Cardiac muscle cell (in vitro differentiated cells and primary cell): ENCODE measurements around the gene FAM20C. TPM values are rescaled to one million over a fixed set of nuclear protein-coding genes. Genes with fewer than 3 reads are reported as not detected.

Source experiments
- DNase-seq, 2 donors: peaks; one replicate each; pipeline versions ENCODE4 v3.0.0 to v3.0.0-alpha.2; 2010 to 2017; ENCODE audit warnings: low read depth in 1 of 2, low spot score in 1 of 2
- H3K27ac ChIP-seq: fragments of 200-600 bp; sonication (generic); 2 replicates; pipeline ENCODE4 v1.5.1; 2016
- H3K27me3 ChIP-seq: fragments of 200-600 bp; sonication (generic); 2 replicates; pipeline ENCODE4 v1.6.0; 2016; ENCODE audit warnings: control low read depth
- H3K36me3 ChIP-seq: fragments of 200-600 bp; sonication (generic); 2 replicates; pipeline ENCODE4 v1.5.1; 2016; ENCODE audit warnings: control low read depth
- H3K4me1 ChIP-seq: fragments of 200-600 bp; sonication (generic); 2 replicates; pipeline ENCODE4 v1.8.1; 2017; ENCODE audit warnings: low read depth, mild to moderate bottlenecking, mixed run types
- H3K4me3 ChIP-seq: fragments of 200-600 bp; sonication (generic); 2 replicates; pipeline ENCODE4 v1.5.1; 2016; ENCODE audit warnings: mild to moderate bottlenecking
- H3K9me3 ChIP-seq: fragments of 200-600 bp; sonication (generic); 2 replicates; pipeline ENCODE4 v1.5.1; 2017; ENCODE audit warnings: low read depth, mild to moderate bottlenecking, control low read depth
- CTCF ChIP-seq: IDR thresholded peaks from 2 replicates; pipeline ENCODE4 v1.5.1; 2012; ENCODE audit warnings: low read depth, mild to moderate bottlenecking, low read length
- polyA plus RNA-seq: library from polyadenylated mRNA; unstranded; fragments of >200 nt; fragmentation: Nextera tagmentation; extraction: Ambion mirVana; gene quantifications from 2 replicates; pipeline ENCODE4 v1.2.1, GENCODE V29; 2016
- total RNA-seq: library from RNA; depleted of rRNA; stranded (reverse); fragments of >200 nt; gene quantifications from 2 replicates; pipeline ENCODE4 v1.2.3, GENCODE V29; 2016

The FAM20C gene
- total and polyA plus RNA-seq, 2 experiments from 2014 or later = 4.9 to 15.7 TPM

- peak in 1 of 2 donors; percentile 47 for DNase-seq
- no peaks in the 10 kb centered on the region for H3K36me3 ChIP-seq
- TF ChIP-seq CTCF = no peak
- H3K4me3 ChIP-seq = no peak overlapping the region
- no peaks in the 10 kb centered on the region for H3K27me3 ChIP-seq
- H3K9me3 ChIP-seq = no peaks in the 10 kb centered on the region
- no peak overlapping the region for H3K27ac ChIP-seq
- H3K4me1 ChIP-seq = peaks cover 10% of the 10 kb centered on the region
Observed at GRCh38 chr7:166338-167060, 25.9 kb upstream of the FAM20C start.

GRCh38 chr7:167090-167855 lies 25.1 kb upstream of the FAM20C start:
- no peak for TF ChIP-seq CTCF
- Histone ChIP-seq H3K27me3 (no peaks in the 10 kb centered on the region), H3K9me3 (no peaks in the 10 kb centered on the region), H3K27ac (no peak overlapping the region), H3K36me3 (no peaks in the 10 kb centered on the region), H3K4me3 (no peak overlapping the region), H3K4me1 (peaks cover 10% of the 10 kb centered on the region)
- no peak for DNase-seq

GRCh38 chr7:167976-168791 lies 24.2 kb upstream of the FAM20C start:
- H3K9me3 ChIP-seq = no peaks in the 10 kb centered on the region
- H3K4me1 ChIP-seq = peaks cover 10% of the 10 kb centered on the region
- no peaks in the 10 kb centered on the region for H3K27me3 ChIP-seq
- DNase-seq = no peak
- no peak overlapping the region for H3K27ac ChIP-seq
- no peaks in the 10 kb centered on the region for H3K36me3 ChIP-seq
- no peak overlapping the region for H3K4me3 ChIP-seq
- TF ChIP-seq CTCF = no peak

GRCh38 chr7:169276-170172 lies 22.8 kb upstream of the FAM20C start:
- Histone ChIP-seq H3K27ac (no peak overlapping the region), H3K36me3 (no peaks in the 10 kb centered on the region), H3K27me3 (no peaks in the 10 kb centered on the region), H3K9me3 (no peaks in the 10 kb centered on the region), H3K4me1 (peaks cover 22% of the 10 kb centered on the region), H3K4me3 (no peak overlapping the region)
- DNase-seq = no peak
- TF ChIP-seq CTCF = no peak
